ENCODE measurements around the gene CC2D2A.

DNA sequence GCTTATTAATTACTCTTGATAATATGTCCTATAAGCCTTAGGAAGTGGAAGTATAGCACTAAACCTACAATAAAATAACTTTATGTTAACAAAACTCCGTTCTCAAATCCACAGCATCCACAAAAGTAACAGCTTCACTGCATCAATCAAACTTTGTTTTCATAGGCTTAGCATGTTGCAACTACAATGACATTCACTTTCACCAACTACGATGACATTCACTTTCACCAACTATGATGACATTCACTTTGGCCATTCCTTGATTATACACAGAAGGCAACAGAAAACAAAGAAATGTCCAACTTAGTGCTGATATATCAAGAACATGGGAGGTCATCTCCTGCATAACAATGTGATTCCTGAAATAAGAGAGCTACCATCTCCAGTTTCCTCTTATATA is 141.2 kb downstream of the CC2D2A start:
- no peak for TF ChIP-seq POLR2AphosphoS5 (IDR thresholded peaks at IDR 0.05; ENCODE audit: borderline replicate concordance, low read depth, low read length)
- no peak for TF ChIP-seq EZH2 (IDR thresholded peaks at IDR 0.05)
